K562 (cell line): ENCODE measurements around the gene NIPAL1. TPM values are rescaled to one million over a fixed set of nuclear protein-coding genes. Genes with fewer than 3 reads are reported as not detected.

Experiments used
- DMBX1 ChIP-seq: fragments of 250-450 bp; sonication (Bioruptor Pico); IDR thresholded peaks from 2 replicates; pipeline ENCODE4 v1.8.0; 2022; ENCODE audit warnings: inconsistent platforms, mild to moderate bottlenecking, moderate library complexity, borderline replicate concordance
- MYC ChIP-seq, 2 experiments: fragments of 250-450 bp in 1 of 2; sonication (Bioruptor Pico) in 1 of 2; IDR thresholded peaks; 2 replicates each; pipeline versions ENCODE4 v1.5.1 to v1.6.1; 2012 to 2021; ENCODE audit warnings: low read depth in 2 of 2, borderline replicate concordance in 1 of 2, improper control_type of control experiment in 1 of 2, low read length in 1 of 2, mild to moderate bottlenecking in 1 of 2, moderate library complexity in 1 of 2
- NR4A1 ChIP-seq, 2 experiments: fragments of 250-450 bp in 1 of 2; fragments of 450-650 bp in 1 of 2; sonication (Bioruptor Pico) in 1 of 2; IDR thresholded peaks; 2 replicates each; pipeline versions ENCODE4 v1.4.0 to v1.6.1; 2016 to 2020; ENCODE audit warnings: mild to moderate bottlenecking in 2 of 2, missing compliant biosample characterization in 1 of 2, missing genetic modification characterization in 1 of 2, moderate library complexity in 1 of 2
- RBM25 ChIP-seq: fragments of 200-400 bp; formaldehyde crosslinking; IDR thresholded peaks from 2 replicates; pipeline ENCODE4 v1.6.1; 2018; ENCODE audit warnings: low read length, low read depth, moderate library complexity; ENCODE audit not compliant: severe bottlenecking
- ZNF316 ChIP-seq: fragments of 450-650 bp; IDR thresholded peaks from 2 replicates; pipeline ENCODE4 v1.6.1; 2016
- polyA plus RNA-seq, 8 experiments: library from polyadenylated mRNA; depleted of rRNA in 4 of 8; stranded (reverse) in 5 of 8; unstranded in 3 of 8; fragments of >200 nt; fragmentation: Nextera tagmentation in 2 of 8; fragmentation: Illumina TruSeq in 1 of 8; extraction: Ambion mirVana in 2 of 8; extraction: Trizol in 1 of 8; gene quantifications; 2 replicates each; pipeline versions ENCODE4 v1.2.1 to v1.2.3, GENCODE V29; 2011 to 2014; ENCODE audit warnings: inconsistent platforms in 1 of 8, missing spikeins in 1 of 8
- total RNA-seq, 7 experiments: library from RNA; depleted of rRNA in 6 of 7; stranded (reverse); fragments of >200 nt in 6 of 7; fragmentation: Illumina TruSeq in 2 of 7; extraction: Trizol in 2 of 7; gene quantifications; 2 replicates each; pipeline versions ENCODE4 v1.2.1 to v1.2.3, GENCODE V29; 2011 to 2021; ENCODE audit warnings: low replicate concordance in 1 of 7
- TF ChIP-seq, protein P1 (sequence below): fragments of 450-650 bp; IDR thresholded peaks from 2 replicates; pipeline ENCODE4 v1.6.1; 2016; ENCODE audit warnings: missing biosample characterization, missing genetic modification characterization
- TF ChIP-seq, protein P2 (sequence below): fragments of 450-650 bp; formaldehyde crosslinking; conservative IDR thresholded peaks from 2 replicates; pipeline ENCODE4 v1.4.0; 2022; ENCODE audit warnings: mild to moderate bottlenecking, missing genetic modification characterization
- TF ChIP-seq, protein P3 (sequence below): fragments of 450-650 bp; conservative IDR thresholded peaks from 2 replicates; pipeline ENCODE4 v1.6.1; 2016; ENCODE audit warnings: missing genetic modification characterization, low read depth, mild to moderate bottlenecking, control low read depth, missing compliant biosample characterization

The NIPAL1 gene
- total and polyA plus RNA-seq, 9 of the 15 experiments (the other 6 are each of a cell fraction or from before 2014, with no cell fraction given) = 0.03 to 0.43 (median 0.25) TPM

DNA sequence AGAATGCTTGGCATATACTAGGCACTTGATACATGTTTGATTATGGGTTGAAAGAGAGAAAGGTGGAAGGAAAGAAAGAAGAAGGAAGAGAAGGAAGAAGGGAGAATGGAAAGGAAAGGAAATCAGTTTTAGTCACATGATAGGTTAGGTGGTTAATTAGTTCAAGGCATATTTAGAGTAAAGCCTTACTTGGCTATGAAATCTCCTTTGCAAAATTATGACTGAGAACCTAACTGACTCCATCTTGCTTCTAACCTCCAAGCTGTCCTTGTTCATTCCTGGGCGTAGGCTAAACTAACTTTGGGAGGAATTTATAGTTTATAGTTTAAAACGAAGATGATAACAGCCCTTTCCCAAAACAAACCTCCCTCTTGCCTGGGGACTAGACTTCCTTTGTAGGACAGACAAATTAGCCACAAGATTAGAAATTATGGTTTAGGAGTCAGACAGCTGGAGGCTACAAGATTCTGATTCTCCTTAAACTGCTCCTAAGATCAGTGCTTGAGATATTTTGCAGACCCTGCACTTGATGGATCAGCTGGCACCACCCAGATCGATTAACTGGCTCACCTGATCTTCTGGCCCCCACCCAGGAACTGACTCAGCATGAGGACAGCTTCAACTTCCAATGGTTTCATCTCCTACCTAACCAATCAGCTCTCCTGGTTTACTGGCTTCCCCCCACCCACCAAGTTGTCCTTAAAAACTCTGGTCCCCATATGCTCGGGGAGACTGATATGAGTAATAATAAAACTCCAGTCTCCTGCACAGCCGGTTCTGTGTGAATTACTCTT lies 62.5 kb downstream of the NIPAL1 start (continued):
- TF ChIP-seq MYC (IDR thresholded peaks at IDR 0.05; ENCODE audit: low read depth, low read length) (no peak), MYC (CRISPR knock-in tag; IDR thresholded peaks at IDR 0.05; ENCODE audit: borderline replicate concordance, low read depth) (no peak), RBM25 (no peak), ZNF316 (0 out of 2 replicates have a peak, but pooled peaks have one; percentile 2), NR4A1 (CRISPR knock-in tag; IDR thresholded peaks at IDR 0.05) (no peak), NR4A1 (tag; IDR thresholded peaks at IDR 0.05) (peak; percentile 89), DMBX1 (CRISPR knock-in tag) (peak; percentile 88)
- TF ChIP-seq, protein P1, sequence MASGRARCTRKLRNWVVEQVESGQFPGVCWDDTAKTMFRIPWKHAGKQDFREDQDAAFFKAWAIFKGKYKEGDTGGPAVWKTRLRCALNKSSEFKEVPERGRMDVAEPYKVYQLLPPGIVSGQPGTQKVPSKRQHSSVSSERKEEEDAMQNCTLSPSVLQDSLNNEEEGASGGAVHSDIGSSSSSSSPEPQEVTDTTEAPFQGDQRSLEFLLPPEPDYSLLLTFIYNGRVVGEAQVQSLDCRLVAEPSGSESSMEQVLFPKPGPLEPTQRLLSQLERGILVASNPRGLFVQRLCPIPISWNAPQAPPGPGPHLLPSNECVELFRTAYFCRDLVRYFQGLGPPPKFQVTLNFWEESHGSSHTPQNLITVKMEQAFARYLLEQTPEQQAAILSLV (tag) = peak; percentile 81
- TF ChIP-seq, protein P2, sequence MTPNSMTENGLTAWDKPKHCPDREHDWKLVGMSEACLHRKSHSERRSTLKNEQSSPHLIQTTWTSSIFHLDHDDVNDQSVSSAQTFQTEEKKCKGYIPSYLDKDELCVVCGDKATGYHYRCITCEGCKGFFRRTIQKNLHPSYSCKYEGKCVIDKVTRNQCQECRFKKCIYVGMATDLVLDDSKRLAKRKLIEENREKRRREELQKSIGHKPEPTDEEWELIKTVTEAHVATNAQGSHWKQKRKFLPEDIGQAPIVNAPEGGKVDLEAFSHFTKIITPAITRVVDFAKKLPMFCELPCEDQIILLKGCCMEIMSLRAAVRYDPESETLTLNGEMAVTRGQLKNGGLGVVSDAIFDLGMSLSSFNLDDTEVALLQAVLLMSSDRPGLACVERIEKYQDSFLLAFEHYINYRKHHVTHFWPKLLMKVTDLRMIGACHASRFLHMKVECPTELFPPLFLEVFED = 0 out of 2 replicates have a peak, but pooled peaks have one; percentile 23
- TF ChIP-seq, protein P3, sequence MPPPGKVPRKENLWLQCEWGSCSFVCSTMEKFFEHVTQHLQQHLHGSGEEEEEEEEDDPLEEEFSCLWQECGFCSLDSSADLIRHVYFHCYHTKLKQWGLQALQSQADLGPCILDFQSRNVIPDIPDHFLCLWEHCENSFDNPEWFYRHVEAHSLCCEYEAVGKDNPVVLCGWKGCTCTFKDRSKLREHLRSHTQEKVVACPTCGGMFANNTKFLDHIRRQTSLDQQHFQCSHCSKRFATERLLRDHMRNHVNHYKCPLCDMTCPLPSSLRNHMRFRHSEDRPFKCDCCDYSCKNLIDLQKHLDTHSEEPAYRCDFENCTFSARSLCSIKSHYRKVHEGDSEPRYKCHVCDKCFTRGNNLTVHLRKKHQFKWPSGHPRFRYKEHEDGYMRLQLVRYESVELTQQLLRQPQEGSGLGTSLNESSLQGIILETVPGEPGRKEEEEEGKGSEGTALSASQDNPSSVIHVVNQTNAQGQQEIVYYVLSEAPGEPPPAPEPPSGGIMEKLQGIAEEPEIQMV = no peak
